IgD-negative memory B cell (primary cell): ENCODE data around the gene NR1H2. TPM values are rescaled to one million over a fixed set of nuclear protein-coding genes. Genes with fewer than 3 reads are reported as not detected.

Source experiments
- H3K27ac Mint-ChIP-seq, 3 donors: one replicate each; pipeline ENCODE4 v1.8.0; 2020 to 2022; ENCODE audit warnings: mild to moderate bottlenecking in 3 of 3, mixed read lengths in 3 of 3, moderate library complexity in 1 of 3
- H3K27me3 Mint-ChIP-seq: one replicate; pipeline ENCODE4 v1.8.0; 2021; ENCODE audit warnings: mixed read lengths
- H3K36me3 Mint-ChIP-seq: one replicate; pipeline ENCODE4 v1.8.0; 2020; ENCODE audit warnings: mild to moderate bottlenecking, mixed read lengths
- H3K4me1 Mint-ChIP-seq, 3 donors: one replicate each; pipeline ENCODE4 v1.8.0; 2020 to 2022; ENCODE audit warnings: mixed read lengths in 3 of 3, mild to moderate bottlenecking in 1 of 3
- H3K4me3 Mint-ChIP-seq, 4 donors: one replicate each; pipeline ENCODE4 v1.8.0; 2020 to 2022; ENCODE audit warnings: mild to moderate bottlenecking in 4 of 4, mixed read lengths in 4 of 4, moderate library complexity in 3 of 4
- H3K9me3 Mint-ChIP-seq, 3 donors: one replicate each; pipeline ENCODE4 v1.8.0; 2020 to 2021; ENCODE audit warnings: mixed read lengths in 3 of 3, mild to moderate bottlenecking in 1 of 3
- polyA plus RNA-seq: library from polyadenylated mRNA; unstranded; fragments of 300-500 nt; fragmentation: Illumina TruSeq; gene quantifications from one replicate; pipeline ENCODE4 v1.2.3, GENCODE V29; 2021

NR1H2 gene
- polyA plus RNA-seq, 1 donor from 2014 or later = 130 TPM

DNA sequence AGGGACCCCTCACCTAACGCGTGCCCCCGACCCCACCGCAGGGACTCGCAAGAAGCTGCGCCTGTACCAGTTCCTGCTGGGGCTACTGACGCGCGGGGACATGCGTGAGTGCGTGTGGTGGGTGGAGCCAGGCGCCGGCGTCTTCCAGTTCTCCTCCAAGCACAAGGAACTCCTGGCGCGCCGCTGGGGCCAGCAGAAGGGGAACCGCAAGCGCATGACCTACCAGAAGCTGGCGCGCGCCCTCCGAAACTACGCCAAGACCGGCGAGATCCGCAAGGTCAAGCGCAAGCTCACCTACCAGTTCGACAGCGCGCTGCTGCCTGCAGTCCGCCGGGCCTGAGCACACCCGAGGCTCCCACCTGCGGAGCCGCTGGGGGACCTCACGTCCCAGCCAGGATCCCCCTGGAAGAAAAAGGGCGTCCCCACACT lies 51.8 kb downstream of the NR1H2 start:
- H3K4me3 Mint-ChIP-seq = peak overlapping the region; percentile 21 to 90 (median 79)
- no peaks in the 10 kb centered on the region for H3K27me3 Mint-ChIP-seq
- H3K9me3 Mint-ChIP-seq = no peaks in the 10 kb centered on the region
- H3K27ac Mint-ChIP-seq = peak overlapping the region; percentile 97 to 100 (median 100)
- no peaks in the 10 kb centered on the region for H3K36me3 Mint-ChIP-seq
- peaks cover 24 to 38% (median 31%) of the 10 kb centered on the region in 3 donors for H3K4me1 Mint-ChIP-seq

DNA sequence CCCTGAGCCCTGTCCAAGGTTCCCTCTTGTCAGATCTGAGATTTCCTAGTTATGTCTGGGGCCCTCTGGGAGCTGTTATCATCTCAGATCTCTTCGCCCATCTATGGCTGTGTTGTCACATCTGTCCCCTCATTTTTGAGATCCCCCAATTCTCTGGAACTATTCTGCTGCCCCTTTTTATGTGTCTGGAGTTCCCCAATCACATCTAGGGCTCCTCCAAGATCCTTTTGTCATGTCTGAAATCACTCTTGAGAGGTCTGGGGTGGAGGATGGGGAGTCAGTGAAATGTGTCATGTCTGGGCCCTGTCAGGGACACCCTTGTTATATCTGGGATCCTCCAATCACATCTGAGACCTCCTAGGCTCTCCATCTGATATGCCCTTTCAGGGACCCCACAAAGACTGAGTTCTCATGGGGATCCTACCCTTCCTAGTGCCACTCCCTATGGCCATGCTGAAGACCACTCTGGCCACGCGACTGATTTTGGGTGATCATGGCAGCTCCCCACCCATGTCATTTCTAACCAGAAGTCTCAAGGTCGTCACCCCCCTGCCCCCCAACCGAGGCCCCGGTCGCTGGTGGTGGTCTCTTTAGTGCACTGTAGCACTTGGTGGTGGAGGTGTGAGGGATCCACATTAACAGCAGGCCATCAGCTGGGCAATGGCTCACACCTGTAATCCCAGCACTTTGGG lies 52.7 kb downstream of the NR1H2 start:
- Mint-ChIP-seq H3K36me3 (no peaks in the 10 kb centered on the region), H3K4me3 (peak overlapping the region; percentile 13 to 90 (median 53)), H3K4me1 (peaks cover 25 to 39% (median 34%) of the 10 kb centered on the region in 3 donors), H3K27me3 (no peaks in the 10 kb centered on the region), H3K27ac (peak overlapping the region; percentile 97 to 100 (median 100)), H3K9me3 (no peaks in the 10 kb centered on the region)

GRCh38 chr19:50430888-50431342 lies 54.7 kb downstream of the NR1H2 start:
- Mint-ChIP-seq H3K9me3 (no peaks in the 10 kb centered on the region), H3K4me1 (peaks cover 30 to 44% (median 39%) of the 10 kb centered on the region in 3 donors), H3K27ac (peak overlapping the region; percentile 97 to 100 (median 100)), H3K27me3 (no peaks in the 10 kb centered on the region), H3K36me3 (no peaks in the 10 kb centered on the region), H3K4me3 (peak overlapping the region; percentile 90 to 96 (median 91))

- H3K9me3 Mint-ChIP-seq = no peaks in the 10 kb centered on the region
- H3K27ac Mint-ChIP-seq = peak overlapping the region; percentile 97 to 100 (median 100)
- no peaks in the 10 kb centered on the region for H3K36me3 Mint-ChIP-seq
- H3K27me3 Mint-ChIP-seq = no peaks in the 10 kb centered on the region
- H3K4me1 Mint-ChIP-seq = peaks cover 30 to 44% (median 39%) of the 10 kb centered on the region in 3 donors
- peak overlapping the region; percentile 90 to 96 (median 91) for H3K4me3 Mint-ChIP-seq
These were observed 55.3 kb downstream of the NR1H2 start for GRCh38 chr19:50431343-50432220.

GRCh38 chr19:50432221-50433028 lies 56.2 kb downstream of the NR1H2 start, which contains the start of gene MYBPC2:
Gene MYBPC2, plus strand, starts transcription at chr19:50432892. Its CDS starts 62 bp downstream, at chr19:50432954.
- Mint-ChIP-seq H3K9me3 (no peaks in the 10 kb centered on the region), H3K4me1 (peaks cover 30 to 44% (median 41%) of the 10 kb centered on the region in 3 donors)

More at GRCh38 chr19:50432221-50433028, 56.2 kb downstream of the NR1H2 start, which contains the start of gene MYBPC2:
- no peaks in the 10 kb centered on the region for H3K27me3 Mint-ChIP-seq
- peak within 1 kb of the TSS; percentile 90 to 96 (median 91) for H3K4me3 Mint-ChIP-seq
- H3K27ac Mint-ChIP-seq = peak within 1 kb of the TSS; percentile 97 to 100 (median 100)
- no peaks in the 10 kb centered on the region for H3K36me3 Mint-ChIP-seq

Other genes starting within 250 kb of the NR1H2 start
- not detected for gene IZUMO2, start 213.2 kb upstream of the NR1H2 start, polyA plus RNA-seq
- not detected for gene MYH14, start 172.8 kb upstream of the NR1H2 start, polyA plus RNA-seq
- not detected for gene KCNC3, start 47.1 kb upstream of the NR1H2 start, polyA plus RNA-seq
- gene NAPSA, start 10.8 kb upstream of the NR1H2 start, polyA plus RNA-seq = 4.2 TPM
- gene POLD1, start 7.9 kb downstream of the NR1H2 start, polyA plus RNA-seq = 32.8 TPM
- 403 TPM for gene SPIB, start 42.5 kb downstream of the NR1H2 start, polyA plus RNA-seq
- 1.3 TPM for gene MYBPC2, start 56.4 kb downstream of the NR1H2 start, polyA plus RNA-seq
- 8.7 TPM for gene EMC10, start 100.0 kb downstream of the NR1H2 start, polyA plus RNA-seq
- 0.53 TPM for gene GARIN5A, start 100.4 kb downstream of the NR1H2 start, polyA plus RNA-seq
- gene JOSD2, start 134.7 kb downstream of the NR1H2 start, polyA plus RNA-seq = 15.0 TPM
- not detected for gene ASPDH, start 137.5 kb downstream of the NR1H2 start, polyA plus RNA-seq
- not detected for gene LRRC4B, start 192.0 kb downstream of the NR1H2 start, polyA plus RNA-seq